Stimulated activated CD8-positive, alpha-beta memory T cell treated with anti-CD3 and anti-CD28 coated beads, Interleukin-15, amount 100 ng/mL, for 1 hour (primary cell): ENCODE results near the gene LHPP.
"Not testable (repeated sequence)": the region's sequence is repeated elsewhere in the genome, so short reads cannot be mapped to it uniquely, and the experiment has no call there.

Experiments used
- DNase-seq: peaks from one replicate; pipeline ENCODE4 v3.0.0-alpha.2; 2020; ENCODE audit warnings: low read depth

LHPP gene

GRCh38 chr10:124537166-124537725, 75.6 kb downstream of the LHPP start:
- DNase-seq, result no peak

DNA sequence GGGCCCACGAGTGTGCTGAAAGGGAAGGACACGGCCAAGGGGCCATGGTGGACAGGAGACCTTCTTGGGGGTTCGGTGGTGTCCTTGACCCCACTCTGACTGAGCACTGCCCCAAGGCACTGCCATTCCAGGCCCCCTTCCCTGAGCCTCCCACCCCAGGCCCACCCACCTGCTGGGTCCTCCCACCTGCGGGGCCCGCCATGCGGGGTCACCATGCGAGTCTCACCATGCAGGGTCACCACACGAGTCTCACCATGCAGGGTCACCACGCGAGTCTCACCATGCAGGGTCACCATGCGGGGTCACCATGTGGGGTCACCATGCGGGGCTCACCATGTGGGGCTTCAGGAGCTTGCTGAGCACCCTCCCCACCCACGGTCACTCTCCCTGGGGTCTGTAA, 76.3 kb downstream of the LHPP start:
- no peak for DNase-seq

GRCh38 chr10:124538706-124539105, 77.1 kb downstream of the LHPP start:
- no peak for DNase-seq

DNA sequence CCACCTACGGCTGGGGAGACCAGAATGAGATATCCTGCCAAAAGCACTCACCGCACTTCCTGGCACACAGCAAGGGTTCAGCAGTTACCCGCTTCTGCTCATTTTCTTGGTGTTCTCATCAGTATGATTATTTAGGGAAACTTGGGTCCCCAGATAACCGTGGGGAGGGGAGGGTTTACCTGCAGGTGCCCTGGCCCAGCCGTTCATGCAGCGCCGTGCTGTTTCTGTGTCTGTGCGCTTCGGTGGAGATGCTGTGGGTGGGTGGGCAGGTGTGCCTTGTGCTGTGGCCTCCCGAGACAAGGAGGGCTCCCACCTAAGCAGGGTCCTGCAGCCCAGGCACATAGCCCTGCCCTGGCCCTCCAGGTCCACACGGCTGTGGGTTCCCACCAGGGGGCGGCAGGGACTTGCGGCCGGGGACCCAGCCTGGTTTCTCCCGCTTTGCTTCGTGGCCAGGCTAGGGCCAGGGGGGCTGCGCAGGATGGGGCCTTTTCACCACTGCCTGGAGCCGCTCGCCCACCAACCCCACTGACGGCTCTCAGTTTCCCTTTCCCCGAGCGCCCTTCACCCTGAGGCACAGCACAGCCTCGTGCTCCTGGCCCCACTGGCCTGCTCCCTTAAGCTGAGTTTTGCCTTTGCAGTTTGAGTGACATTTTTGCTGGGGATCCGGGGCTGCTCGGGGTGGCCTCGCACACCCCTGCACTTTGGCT, 78.5 kb downstream of the LHPP start:
- DNase-seq, result peak; percentile 49

- no peak for DNase-seq
These were observed 79.7 kb downstream of the LHPP start for GRCh38 chr10:124541076-124541903.

- no peak for DNase-seq
These were observed 80.7 kb downstream of the LHPP start for GRCh38 chr10:124542336-124542735.

- no peak for DNase-seq
These were observed 81.5 kb downstream of the LHPP start for GRCh38 chr10:124543146-124543545.

GRCh38 chr10:124543971-124544370, 82.3 kb downstream of the LHPP start:
- no peak for DNase-seq

- DNase-seq, result no peak
These were observed 83.1 kb downstream of the LHPP start for GRCh38 chr10:124544711-124545110.

- no peak for DNase-seq
These were observed 83.9 kb downstream of the LHPP start for GRCh38 chr10:124545351-124546054.

DNA sequence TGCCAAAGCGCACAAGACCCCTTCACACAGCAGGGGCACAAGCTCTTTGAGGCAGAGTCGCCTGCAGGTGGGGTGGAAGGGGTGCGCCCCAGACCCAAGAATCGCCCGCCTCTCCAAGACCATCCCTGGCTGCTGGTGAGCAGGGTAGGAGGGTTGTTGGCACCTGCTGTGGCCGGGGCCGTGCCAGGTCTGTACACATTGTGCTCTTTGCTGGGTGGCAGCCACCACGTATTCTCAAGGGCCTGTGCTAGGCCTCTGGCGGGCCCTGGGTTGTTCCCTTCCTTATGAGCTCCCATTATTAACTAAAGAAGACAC, 84.4 kb downstream of the LHPP start:
- no peak for DNase-seq

DNA sequence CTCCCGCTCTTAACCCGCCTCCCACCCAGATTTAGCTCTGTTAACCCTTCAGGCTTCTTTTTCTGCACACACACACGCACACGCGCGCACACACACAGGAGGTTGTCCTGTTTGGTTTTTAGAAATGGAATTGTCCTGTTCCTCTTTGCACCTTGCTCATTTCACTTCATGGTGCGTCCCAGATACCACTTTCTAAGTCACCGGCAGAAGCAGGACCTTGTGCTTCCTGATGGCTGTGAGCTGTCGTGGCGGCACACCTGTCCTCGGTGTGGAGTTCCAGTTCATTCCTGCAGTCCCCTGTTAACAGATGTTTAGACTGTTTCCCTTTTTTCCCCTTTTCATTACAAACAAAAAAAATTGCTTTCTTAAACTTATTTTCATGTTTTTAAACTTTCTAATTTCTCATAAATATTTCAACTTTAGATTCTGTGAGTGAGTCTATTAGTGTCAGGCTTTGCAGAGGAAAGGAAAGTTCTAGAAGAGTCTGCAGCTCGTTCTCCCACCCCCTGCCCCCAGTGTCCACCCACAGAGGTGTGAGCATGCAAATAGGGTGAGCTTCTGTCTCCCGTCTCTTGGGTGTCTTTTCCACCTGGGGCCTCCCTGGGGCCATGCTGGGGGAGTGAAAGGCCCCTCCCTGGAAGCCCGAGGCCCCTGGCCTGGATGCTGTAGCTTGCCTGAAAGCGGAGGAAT, 85.5 kb downstream of the LHPP start:
- no peak for DNase-seq

DNA sequence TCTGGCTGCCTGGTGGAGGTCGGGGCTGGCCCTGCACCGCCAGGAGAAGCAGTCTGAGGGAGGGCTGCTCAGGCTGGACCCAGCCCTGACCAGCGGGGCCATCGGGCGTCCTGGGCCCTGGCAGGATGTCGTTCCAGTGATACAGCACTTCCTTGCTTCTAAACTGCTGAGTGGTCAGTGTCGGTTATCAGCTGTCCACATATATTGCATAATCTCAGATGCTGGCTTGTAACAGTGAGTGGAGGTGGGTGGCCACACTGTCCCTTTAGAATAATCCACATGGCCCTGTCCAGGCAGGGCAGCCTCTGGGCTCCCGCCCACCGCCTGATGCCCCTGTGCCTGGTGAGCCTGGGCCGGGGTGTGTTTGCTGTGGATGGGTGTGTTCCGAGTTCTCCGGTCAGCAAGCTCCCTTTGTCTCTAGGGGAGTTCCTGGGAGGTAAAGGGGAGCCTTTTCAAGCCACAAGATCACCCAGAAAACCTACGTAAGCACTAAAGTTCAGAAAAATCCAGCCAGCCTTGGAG, 86.1 kb downstream of the LHPP start:
- DNase-seq, result no peak

- DNase-seq, result not testable (repeated sequence)
These were observed 87.5 kb downstream of the LHPP start for GRCh38 chr10:124549171-124549570.

DNA sequence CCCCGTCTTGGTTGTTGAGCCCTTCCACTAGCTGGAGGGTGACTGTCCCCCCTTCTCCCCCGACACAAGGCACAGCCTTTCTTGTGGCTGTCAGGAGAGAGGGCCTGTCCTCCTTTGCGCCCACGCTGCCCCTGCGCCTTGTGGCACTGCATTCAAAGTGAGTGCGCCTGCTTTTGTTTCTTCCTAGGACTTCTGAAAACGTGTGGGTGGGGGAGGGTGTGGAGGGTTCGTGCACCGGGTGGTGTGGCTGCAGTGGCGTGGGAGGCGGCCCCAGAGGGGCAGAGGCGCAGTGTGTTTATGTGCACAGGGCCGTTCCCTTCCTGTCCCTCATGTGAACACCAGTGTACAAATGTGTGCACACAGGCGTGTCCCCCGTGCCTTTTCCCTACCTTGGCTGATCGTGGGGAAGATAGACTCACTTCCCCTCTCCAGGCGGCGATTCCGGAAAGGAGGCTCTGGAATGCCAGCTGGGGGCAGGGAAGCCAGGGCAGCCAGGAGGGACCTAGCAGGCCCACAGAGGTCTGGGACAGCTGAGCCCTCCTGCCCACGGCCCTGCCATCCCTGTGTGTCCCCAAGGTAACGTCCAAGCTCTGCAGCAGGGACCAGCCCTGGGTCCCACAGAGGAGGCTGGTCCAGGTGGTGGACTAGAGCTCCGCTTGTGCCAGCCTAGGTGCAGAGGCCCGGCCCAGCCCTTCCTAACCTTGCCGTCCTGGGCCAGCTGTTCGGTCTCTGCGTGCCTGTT, 88.8 kb downstream of the LHPP start:
- no peak for DNase-seq

DNA sequence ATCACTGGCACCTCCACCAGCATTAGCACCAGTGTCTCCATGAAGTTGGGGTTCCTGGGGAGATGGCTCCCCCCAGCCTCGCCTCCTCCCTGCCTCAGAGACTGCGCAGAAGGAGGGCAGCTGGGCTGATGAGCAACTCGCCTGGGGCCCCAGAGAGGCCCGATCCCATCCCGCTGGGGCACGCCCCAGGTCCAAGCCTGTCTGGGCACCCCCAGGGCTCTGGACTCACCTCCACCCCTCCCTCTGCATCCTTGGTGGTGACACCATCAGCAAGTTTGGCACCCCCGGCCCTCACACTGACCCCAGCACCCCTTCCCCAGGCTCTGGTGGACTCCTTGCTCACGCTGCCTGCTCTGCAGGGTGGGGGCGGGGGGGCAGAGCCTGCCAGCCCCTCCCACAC, 89.5 kb downstream of the LHPP start:
- DNase-seq, result no peak

DNA sequence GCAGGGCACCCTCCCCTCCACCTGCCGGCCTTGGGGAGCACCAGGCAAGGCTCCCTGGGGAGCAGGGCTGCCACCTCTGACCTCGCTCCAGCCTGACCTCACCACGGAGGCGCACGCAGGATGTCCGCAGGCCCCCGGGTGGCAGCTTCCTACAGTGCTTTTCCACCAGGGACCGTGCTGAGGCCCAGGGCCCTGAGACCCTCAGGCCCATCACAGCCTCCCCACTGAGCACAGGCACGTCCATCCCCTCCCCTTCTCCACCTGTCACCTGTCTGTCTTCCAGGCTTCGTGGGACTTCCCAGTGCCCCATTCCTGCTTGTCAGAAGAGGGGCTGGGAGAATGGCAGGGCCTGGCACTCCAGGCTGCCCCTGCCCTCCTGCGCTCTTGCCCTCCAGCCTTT, 90.1 kb downstream of the LHPP start:
- DNase-seq, result no peak

DNA sequence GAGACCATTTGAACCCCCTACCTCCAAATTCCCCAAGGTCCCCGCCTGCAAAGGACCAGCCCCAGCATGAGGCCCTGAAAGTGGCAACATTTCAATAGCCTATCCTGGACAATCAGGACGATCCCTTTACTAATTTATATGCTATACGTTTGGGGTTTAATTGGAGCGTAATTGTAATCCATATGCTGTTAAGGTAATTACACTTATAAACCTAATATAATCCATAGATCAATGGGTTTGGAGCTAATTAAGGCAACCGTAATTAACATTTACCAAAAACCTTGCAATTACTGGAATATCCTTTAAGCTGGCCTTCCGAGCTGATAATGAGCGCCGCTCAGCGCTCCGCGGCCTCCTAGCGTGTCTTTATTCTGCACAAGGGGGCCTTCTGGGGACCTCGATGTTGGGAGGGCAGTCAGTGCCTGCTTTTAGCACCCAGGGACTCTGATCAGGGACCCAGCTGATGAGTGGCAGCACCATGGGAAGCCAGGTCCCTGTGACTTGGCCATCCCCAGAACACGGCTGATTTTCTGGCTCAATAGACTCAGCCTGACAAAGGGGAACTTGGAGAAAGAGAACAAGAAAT, 91.2 kb downstream of the LHPP start:
- DNase-seq, result no peak

DNA sequence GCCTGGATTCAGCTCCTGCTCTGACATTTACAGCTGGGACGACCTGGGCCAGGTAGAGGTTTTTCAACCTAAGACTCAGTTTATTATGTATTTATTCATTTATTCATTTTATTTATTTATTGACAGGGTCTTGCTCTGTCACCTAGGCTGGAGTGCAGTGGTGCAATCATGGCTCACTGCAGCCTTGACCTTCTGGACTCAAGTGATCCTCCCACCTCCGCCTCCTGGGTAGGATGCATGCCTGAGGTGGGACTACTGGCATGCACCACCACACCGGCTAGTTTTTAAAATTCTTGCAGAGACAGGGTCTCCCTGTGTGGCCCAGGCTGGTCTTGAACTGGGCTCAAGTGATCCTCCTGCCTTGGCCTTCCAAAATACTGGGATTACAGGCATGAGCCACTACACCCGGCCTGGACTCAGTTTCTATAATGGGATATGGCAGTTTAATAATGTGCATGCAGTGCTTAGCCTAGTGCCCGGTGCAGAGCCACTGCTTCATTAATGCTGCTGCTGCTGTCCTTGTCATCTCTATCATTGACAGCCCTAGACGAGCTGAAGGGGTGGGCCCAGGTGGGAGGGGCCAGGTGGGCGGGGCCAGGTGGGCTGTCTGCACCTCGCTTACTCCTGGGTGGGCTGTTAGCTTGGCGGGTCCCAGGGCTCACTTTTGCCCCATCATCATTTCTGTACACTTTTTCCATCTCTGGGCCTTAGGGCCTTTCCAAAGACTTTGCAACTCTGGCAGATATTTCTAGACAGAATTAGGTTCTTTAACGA, 92.6 kb downstream of the LHPP start:
- no peak for DNase-seq

DNA sequence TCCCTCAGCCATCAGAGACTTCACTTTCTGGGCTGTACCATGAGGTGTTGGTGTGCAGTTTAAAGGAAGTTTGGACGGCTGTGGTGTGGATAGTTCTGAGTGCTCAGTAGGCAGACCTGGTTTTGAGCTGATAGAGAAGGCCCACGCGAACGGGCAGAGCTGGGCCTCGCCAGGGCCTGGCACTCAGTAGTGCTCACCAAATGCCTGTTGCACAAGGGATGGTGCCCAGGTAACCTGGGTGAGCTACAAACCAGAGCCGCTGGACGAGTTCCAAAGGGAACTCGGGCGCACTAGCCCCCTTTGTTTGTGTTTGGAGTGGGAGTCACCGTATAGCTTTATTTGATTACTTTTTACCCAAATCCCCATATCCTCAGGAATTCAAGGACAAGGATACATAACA, 95.5 kb downstream of the LHPP start:
- DNase-seq, result no peak
